ENCODE results near the gene MAN1A2.
"Not testable (repeated sequence)": the region's sequence is repeated elsewhere in the genome, so short reads cannot be mapped to it uniquely, and the experiment has no call there.

MAN1A2 gene

GRCh38 chr1:117511273-117511672 lies 144.0 kb downstream of the MAN1A2 start:
- DNase-seq = no peak

DNA sequence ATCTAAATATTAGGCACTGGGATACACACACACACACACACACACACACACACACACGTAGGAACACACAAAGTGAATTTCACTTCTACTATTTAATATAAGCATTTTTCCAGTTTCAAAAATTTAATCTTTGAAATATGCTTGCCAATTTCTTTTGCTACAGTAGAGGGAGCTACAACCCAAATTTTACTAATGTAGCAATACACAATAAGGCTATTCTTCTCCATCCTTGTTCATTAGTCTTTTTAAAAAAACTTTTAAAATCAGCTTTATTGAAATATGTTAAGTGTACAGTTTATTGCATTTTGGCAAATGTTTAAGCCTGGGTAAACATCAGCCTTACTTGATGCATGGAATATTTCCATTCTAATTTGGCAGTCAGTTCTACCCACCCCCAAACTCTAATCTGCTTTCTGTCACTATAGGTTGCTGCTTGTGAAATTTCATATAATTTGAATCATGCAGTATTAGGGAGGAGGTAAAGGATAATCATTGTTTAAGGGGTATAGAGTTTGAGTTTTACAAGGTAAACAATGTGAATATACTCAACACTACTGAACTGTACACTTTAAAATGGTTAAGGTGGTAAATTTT lies 145.6 kb downstream of the MAN1A2 start:
- peak; percentile 28 for DNase-seq

DNA sequence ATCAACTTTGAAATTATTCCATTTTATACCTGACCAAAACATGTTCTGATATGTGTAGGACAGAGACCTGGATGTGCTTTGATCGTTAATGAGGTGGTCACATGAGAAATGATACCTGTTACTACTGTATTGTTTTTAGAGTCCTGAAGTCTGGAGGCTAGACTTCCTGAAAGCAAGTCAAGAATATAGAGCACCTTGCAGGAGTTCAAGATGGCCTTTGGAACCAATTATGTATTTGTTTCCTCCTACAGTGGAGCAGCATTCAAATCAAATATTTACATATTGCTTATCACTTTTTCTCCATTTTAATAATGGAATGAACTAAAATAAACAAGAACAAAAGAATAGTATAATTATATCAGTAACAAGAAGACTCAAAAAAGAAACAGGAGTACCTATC lies 155.9 kb downstream of the MAN1A2 start:
- no peak for DNase-seq

GRCh38 chr1:117527074-117527473 lies 159.8 kb downstream of the MAN1A2 start:
- no peak for DNase-seq

GRCh38 chr1:117527566-117528102 lies 160.4 kb downstream of the MAN1A2 start:
- no peak for DNase-seq

GRCh38 chr1:117529683-117530082 lies 162.4 kb downstream of the MAN1A2 start:
- no peak for DNase-seq

DNA sequence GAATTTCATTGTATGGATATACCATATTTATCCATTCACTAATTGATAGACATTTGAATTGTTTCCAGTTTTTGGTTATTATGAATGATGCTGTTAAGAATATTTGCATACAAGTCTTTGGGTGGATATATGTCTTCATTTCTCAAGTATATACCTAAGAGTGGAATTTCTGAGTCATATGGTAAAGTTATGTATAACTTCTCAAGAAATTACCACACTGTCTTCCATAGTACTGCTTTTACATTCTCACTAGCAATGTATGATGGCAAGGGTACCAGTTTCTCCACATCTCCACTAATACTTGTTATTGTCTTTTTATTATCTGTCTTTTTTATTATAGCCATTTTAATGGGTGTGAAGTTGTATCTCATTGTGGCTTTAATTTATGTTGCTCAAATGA lies 164.0 kb downstream of the MAN1A2 start:
- no peak for DNase-seq

GRCh38 chr1:117534995-117535467 lies 167.8 kb downstream of the MAN1A2 start:
- DNase-seq = peak; percentile 65

GRCh38 chr1:117535821-117536220 lies 168.6 kb downstream of the MAN1A2 start:
- DNase-seq = no peak

GRCh38 chr1:117537291-117537920 lies 170.2 kb downstream of the MAN1A2 start:
- no peak for DNase-seq

GRCh38 chr1:117540532-117540931 lies 173.3 kb downstream of the MAN1A2 start:
- DNase-seq = no peak

- no peak for DNase-seq
Observed at GRCh38 chr1:117541003-117541402, 173.8 kb downstream of the MAN1A2 start.

GRCh38 chr1:117541585-117541984 lies 174.3 kb downstream of the MAN1A2 start:
- no peak for DNase-seq

- DNase-seq = no peak
Observed at GRCh38 chr1:117544509-117545109, 177.4 kb downstream of the MAN1A2 start.

DNA sequence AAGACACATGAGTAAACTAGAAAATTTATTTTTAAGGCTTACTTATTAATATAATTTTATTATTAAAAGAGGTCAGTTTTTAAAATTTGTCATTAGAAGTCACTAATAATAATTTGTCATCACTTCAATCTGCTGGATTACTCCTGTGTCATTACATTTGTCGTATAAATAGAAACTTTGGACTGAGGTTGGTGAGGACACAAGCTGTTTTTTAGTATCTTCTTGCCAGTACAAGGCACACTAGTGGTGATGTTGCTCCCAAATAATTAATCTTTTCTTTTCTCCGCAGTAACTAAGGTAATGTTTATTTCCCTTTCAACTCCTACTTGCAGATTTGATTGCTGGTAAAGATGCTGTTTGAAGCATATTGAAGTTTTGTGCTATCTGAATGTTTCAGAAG lies 179.2 kb downstream of the MAN1A2 start:
- DNase-seq = no peak

DNA sequence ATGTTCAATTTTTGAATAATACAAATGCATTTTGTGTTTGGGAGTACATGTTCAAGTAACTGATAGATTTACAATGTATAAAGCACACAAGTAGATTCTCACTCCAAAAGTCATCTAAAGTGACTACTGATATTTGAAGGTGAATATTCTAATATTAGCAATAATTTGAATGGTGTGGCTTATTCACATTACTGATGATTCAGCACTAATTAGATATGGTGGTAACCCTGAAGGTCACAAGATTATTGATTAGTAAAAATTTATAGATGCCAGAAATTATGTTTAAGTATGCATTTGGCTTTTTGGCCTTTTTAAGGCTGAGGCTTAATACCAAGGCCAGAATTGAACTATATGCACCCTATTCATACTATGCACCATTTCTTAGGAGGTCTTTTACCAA lies 186.2 kb downstream of the MAN1A2 start:
- no peak for DNase-seq

- DNase-seq = no peak
Observed at GRCh38 chr1:117555806-117556205, 188.6 kb downstream of the MAN1A2 start.

- no peak for DNase-seq
Observed at GRCh38 chr1:117556341-117556740, 189.1 kb downstream of the MAN1A2 start.

DNA sequence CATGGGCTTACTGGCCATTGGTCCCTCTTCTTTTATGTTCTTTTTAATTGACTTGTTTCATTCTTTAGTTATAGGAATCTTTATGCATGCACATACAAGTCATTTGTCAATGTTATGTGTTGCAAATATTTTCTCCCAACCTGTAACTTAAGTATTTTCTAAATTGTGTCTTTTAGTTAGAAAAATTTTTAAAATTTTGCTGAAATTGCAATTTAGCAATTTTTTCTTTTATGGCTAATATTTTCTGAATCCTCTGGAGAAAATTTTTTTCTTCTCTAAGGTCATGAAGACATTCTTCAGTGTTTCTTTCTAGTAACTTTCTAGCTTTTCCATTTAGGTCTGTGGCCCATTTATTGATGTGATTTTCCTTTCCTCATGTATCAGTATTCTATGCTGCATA lies 189.7 kb downstream of the MAN1A2 start:
- DNase-seq = no peak

DNA sequence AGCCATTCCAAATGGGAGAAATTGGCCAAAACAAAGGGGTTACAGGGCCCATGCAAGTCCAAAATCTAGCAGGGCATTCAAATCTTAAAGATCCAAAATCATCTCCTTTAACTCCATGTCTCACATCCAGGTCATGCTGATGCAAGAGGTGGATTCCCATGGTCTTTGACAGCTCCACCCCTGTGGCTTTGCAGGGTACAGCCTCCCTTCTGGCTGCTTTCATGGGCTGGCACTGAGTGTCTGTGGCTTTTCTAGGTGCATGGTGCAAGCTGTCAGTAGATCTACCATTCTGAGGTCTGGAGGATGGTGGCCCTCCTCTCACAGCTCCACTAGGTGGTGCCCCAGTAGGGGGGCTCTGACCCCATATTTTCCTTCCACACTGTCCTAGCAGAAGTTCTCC lies 191.2 kb downstream of the MAN1A2 start:
- not testable (repeated sequence) for DNase-seq

- no peak for DNase-seq
Observed at GRCh38 chr1:117559139-117559538, 191.9 kb downstream of the MAN1A2 start.

GRCh38 chr1:117559985-117560384 lies 192.7 kb downstream of the MAN1A2 start:
- DNase-seq = no peak

- DNase-seq = no peak
Observed at GRCh38 chr1:117561071-117561470, 193.8 kb downstream of the MAN1A2 start.

GRCh38 chr1:117561551-117561950 lies 194.3 kb downstream of the MAN1A2 start:
- no peak for DNase-seq
